Measurements from ENCODE around the gene AMZ2.
"Not testable (repeated sequence)": the region's sequence is repeated elsewhere in the genome, so short reads cannot be mapped to it uniquely, and the experiment has no call there.

Gene AMZ2

DNA sequence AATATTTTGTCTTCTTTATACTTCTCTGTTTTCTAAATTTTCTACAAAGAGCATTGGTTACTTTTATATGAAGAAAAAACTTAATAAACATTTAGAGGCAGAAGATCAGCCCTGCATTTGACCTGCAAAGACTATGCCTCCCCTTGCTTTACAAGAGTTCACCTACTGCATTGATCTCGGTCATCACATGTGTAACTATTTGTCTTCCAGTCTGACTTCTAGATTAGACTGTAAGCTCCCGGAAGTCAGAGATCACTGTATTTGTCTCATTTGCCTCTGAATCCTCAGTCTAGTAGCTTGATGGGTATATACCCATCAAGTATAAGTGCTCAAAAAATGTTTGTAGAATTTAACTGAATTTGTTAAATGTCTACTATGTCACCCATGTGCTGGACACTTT, 27.7 kb upstream of the AMZ2 start:
- not testable (repeated sequence) for DNase-seq (ENCODE audit: low spot score)

DNA sequence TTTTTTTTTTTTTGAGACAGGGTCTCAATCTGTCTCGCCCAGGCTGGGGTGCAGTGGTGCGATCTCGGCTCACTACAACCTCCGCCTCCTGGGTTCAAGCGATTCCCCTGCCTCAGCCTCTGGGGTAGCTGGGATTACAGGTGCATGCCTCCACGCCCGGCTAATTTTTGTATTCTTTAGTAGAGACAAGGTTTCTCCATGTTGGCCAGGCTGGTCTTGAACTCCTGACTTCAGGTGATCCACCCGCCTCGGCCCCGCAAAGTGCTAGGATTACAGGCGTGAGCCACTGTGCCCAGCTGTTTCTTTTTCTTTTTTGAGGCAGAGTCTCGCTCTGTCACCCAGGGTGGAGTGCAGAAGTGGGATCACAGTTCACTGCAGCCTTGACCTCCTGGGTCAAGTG, 27.1 kb upstream of the AMZ2 start:
- DNase-seq (ENCODE audit: low spot score), result not testable (repeated sequence)

DNA sequence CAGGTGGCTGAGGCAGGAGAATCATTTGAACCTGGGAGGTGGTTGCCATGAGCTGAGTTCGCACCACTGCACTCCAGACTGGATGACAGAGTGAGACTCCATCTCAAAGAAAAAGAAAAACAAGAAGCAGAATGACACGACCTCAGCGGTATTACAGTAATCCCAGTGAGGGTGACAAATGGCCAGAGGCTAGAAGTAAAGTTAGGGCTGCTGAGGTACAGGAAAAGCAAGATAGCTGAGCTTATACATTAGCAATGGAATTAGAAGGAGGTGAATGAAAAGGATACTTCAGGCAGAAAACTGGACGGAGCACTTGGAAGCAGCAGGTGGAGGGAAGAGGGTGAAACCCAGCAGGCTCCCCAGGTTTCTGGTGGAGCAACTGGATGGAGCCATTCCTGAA, 26.1 kb upstream of the AMZ2 start:
- no peak for DNase-seq (ENCODE audit: low spot score)

DNA sequence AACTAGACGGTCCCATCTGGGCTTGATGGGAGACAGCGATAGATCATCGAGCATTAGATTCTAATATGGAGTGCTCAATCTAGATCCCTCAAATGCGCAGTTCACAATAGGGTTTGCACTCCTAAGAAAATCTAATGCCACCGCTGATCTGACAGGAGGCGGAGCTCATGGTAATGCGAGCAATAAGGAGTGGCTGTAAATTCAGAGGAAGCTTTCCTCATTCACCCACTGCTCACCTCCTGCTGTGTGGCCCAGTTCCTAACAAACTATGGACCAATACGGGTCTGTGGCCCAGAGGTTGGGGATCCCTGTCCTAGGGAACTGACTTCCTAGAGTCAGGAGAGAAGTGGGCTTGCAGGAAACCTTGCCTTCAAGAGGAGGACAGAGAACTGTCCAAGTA, 25.2 kb upstream of the AMZ2 start:
- DNase-seq (ENCODE audit: low spot score), result no peak

DNA sequence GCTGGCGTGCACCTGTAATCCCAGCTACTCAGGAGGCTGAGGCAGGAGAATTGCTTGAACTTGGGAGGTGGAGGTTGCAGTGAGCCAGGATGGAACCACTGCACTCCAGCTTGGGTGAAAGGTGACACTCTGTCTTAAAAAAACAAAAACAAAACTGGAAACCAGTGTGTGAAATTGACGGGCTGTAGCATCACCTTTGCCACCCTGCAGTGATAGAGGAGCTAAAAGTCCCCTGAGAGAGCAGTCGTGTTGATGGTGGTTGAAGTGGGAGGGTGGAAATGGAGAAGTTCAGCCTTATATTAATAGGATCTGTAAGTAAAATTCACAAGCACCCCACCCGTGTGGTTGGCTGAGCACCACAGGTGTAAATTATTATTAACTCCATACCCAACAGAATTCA, 22.8 kb upstream of the AMZ2 start:
- DNase-seq (ENCODE audit: low spot score), result not testable (repeated sequence)

DNA sequence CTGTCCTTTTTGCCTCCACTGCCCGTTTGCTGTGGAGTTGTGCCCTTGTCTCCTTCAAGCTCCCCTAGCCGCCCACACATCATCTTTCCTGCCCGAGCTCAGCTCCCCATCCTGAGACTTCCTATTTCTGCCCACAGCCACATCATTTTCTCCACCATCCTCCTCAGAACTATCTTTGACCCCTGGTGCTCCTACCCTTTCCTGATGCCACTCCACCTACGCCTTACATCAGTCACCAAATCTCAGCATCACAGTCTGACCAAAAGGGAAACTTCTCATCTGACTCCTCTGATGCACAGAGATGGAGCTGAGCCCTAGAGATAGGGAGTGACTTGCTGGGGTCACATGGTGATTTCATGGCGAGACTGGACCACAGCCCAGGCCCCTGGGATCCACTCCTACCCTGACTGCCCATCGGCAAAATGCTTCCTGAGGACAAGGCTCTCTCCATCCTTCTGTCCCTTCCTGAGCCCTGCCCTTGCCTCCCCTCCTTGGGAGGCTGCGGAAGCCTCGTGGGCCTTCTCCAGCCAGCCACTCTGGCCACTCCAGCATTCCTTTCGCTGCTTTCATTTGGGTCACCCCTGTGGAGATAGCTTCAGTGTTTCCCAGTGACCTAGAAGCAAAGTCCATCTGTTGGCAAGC, 19.7 kb upstream of the AMZ2 start:
- not testable (repeated sequence) for DNase-seq (ENCODE audit: low spot score)

DNA sequence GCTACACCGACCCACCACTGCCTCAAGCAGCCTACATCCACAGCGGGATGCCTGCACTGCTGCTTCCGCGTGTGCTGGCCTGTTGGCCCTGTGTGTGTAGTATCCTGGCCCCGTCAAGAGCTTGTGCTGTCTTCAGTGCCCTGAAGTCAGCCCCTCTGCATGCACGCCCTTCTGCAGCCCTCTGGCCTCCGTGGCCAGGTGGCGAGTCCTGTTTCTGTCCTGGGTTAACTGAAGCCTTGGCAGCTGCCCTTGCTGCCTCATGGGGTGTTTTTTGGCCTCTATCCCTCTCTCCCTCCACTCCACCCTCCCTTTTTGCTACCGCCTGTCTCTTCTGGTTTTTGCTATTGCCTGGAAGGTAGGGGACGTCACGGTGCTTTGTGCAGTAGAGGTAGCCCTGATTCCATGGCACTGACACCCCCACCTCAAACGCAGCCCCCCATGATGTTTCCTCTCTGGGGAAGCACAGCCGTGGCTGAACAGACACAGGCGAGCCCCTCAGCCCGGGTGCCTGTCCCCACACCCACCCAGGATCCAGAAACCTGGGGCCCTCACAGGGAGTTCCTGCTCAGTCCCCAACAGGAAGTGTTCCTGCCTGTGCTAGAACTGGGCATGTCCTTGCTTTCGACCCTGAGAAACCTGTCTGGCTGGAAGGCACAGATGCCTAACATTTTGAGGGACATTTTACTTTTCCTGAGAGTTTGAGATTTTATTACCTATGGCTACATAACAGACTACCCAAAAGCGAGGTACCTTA, 18.8 kb upstream of the AMZ2 start:
- no peak for DNase-seq (ENCODE audit: low spot score)

DNA sequence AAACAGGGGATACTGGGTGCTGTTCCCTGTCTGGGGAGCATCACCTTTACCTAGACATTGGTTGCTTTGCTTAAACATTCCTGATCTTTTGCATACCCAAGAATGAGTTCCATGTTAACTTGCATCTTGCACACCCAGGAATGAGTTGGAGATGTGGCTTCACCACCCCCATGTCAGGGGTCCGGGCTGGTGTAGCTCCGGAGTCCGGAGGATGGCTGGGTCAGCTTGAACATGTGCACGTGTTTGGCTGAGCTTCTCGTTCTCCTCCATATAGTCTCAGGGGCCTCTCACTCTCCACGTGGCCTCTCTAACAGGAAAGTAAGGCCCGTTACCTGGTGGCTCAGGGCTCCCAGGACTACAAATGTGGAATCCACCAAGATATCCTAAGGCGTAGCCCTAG, 18.2 kb upstream of the AMZ2 start:
- DNase-seq (ENCODE audit: low spot score), result no peak

DNA sequence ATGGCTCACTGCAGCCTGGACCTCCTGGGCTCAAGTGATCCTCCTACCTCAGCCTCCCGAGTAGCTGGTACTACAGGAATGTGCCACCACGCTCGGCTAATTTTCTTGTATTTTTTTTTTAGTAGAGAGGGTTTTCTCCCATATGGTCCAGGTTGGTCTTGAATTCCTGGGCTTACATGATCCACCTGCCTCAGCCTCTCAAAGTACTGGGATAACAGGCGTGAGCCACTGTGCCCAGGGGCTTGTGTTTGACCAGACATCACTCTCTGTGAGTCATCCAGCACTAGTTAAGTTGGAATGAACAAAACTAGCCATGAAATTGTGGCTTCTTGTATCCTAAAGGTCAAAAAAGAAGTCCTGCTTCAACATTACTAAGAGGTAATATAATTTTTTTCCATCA, 16.7 kb upstream of the AMZ2 start:
- not testable (repeated sequence) for DNase-seq (ENCODE audit: low spot score)

DNA sequence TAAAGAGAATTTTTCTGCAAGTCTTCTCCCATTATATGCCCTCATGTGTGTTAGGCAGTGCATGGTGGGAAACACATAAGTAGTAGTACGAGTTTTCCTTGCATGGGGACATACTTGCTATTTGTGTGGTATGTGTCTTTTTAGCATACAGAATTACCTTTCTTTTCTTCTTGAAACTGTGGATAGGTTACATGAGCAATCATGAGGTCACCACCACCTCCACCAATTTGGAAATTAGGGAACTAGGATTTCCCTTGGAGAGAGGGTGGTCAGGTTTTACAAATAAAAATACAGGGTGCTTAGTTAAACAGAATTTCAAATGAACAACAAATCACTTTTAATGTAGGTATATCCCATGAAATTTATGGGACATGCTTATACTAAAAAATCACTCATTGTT, 16.3 kb upstream of the AMZ2 start:
- no peak for DNase-seq (ENCODE audit: low spot score)

DNA sequence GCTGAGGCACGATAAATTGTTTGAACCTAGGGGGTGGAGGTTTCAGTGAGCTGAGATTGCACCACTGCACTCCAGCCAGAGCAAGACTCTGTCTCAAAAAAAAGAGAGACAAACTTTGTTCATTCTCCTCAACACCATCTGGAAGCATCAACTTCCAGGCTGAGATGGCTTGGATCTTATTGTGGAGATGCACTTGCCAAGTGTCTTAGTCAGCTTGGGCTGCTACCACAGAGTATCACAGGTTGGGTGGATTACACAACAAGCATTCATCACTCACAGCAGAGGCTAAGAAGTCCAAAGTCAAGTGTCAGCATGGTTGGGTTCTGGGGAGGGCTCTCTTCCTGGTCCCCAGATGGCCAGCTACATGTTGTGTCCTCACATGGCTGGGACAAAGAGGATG, 15.1 kb upstream of the AMZ2 start:
- not testable (repeated sequence) for DNase-seq (ENCODE audit: low spot score)

DNA sequence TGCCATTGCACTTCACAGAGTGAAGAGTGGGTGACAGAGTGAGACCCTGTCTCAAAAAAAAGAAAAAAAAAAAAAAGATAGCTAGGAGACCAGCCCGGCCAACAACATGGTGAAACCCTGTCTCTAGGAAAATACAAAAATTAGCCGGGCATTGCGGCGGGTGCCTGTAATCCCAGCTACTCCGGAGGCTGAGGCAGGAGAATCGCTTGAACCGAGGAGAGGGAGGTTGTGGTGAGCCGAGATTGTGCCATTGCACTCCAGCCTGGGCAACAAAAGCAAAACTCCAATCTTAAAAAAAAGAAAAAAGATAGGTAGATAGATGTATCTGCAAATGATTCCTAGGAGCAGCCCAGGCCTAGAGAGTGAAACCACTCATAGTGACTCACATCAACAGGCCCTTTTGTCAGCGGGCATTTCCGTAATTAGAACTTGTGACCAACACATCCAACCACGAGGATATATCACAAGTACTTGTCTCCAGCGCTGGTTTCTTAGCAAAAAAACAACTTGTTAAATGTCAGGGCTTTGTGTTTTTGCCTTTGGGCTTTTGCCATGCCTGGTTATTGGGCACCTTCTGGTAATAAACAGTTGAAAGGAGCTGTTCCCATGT, 13.0 kb upstream of the AMZ2 start:
- DNase-seq (ENCODE audit: low spot score), result peak; percentile 83

DNA sequence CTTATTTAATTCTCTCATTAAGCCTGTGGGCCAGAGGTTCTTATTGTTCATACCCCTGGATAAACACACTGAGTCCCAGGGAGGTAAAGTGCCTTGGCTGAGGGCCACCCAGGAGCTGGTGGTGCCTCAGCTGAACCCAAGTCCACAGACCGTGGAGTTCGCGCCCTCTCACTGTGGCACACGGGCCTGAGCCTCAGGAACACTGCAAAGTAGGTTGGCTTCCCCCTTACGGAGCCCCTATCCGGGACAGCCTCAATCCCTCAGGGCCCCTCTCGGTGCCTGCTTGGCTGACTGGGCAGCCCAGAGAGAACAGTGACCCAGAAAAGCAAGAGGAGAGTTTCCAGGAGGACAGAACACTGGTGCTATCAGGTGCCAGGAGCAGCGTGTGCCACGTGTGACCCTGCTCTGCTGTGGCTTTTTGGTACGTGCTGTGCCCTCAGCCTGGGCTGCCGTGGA, 12.5 kb upstream of the AMZ2 start:
- not testable (repeated sequence) for DNase-seq (ENCODE audit: low spot score)

DNA sequence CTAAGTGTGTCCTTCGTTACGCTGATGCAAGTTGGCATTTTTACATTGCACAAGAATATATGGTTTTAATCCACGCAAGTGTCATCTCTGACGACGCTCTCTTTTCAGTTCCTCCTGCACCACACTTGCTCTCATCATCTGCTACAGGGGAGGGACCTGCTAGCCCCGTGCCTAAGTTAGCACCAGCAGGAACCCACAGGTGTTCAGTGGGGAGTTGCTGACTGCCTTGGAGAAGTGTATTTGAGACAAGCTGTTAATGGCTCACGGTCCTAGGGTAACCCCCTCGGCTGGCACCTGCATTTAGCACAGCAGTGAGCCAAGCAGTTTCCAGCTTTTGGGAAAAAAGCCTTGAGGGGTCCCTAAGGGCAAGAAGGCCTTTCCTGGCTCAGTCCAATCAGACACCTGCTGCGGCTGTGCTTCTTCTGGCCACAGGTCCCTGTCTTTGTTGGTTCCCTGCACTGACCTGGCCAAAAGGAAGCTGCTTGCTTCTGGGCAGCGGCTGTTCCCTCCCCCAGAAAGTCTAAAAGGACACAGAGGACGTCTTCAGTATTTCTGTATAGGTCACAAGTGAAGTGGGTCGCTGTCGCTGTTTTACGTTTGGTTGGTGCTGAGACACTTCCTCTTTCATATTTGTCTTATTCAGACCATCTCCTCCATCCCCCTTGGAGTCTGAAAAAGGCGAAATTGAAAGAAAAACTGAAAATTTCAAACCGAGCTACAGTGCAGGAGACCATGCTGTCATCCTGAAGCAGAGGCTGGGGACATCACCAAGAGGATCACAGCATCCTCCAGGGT, 10.3 kb upstream of the AMZ2 start:
- peak; percentile 67 for DNase-seq (ENCODE audit: low spot score)

DNA sequence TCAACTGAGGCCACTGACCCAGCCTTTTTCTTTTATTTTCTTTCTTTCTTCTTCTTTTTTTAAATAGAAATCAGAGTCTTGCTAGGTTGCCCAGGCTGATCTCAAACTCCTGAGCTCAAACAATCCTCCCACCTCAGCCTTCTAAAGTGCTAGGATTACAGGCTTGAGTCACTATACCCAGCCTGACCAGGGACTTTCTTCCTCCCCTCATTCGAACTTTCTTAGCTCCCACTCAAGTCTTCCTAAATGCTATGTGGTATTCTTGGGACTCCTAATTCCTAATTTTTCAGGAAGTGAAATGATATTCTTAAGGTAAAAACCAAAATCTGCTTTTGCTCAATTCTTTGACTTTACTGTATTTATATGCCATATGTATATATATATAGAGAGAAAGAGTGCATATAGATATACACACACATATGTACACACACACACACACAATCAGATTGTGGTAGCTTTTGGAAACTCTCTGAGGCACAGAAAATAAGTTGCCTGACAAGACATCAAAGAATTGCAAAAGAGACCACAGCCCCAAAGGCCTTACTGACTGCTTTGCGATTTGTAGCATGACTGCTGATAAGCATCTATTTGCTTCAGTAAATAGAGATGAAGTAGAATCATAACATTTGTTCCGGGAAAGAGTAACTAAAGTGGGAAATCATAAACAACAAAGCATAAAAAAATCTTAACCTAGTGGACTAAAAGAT, 9.5 kb upstream of the AMZ2 start:
- DNase-seq (ENCODE audit: low spot score), result peak; percentile 77

DNA sequence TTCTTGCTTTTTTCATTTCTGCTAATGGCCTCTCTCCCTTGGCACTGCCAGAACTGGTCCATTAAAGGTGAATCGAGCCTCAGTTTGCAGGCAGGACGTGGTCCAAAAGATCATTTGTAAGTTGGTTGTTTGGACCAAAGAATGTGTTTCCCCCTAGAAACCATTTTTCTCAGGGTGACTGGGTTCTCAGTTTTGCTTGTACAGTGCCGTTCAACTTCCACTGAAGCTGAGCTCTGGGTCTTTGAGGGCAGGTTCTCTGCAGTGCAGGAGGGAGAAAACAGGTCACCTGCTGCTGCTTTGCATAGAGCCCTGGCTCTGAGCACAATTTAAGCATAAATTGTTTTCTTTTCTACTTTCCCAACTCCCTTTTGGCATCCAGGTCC, 9.0 kb upstream of the AMZ2 start:
- peak; percentile 38 for DNase-seq (ENCODE audit: low spot score)

DNA sequence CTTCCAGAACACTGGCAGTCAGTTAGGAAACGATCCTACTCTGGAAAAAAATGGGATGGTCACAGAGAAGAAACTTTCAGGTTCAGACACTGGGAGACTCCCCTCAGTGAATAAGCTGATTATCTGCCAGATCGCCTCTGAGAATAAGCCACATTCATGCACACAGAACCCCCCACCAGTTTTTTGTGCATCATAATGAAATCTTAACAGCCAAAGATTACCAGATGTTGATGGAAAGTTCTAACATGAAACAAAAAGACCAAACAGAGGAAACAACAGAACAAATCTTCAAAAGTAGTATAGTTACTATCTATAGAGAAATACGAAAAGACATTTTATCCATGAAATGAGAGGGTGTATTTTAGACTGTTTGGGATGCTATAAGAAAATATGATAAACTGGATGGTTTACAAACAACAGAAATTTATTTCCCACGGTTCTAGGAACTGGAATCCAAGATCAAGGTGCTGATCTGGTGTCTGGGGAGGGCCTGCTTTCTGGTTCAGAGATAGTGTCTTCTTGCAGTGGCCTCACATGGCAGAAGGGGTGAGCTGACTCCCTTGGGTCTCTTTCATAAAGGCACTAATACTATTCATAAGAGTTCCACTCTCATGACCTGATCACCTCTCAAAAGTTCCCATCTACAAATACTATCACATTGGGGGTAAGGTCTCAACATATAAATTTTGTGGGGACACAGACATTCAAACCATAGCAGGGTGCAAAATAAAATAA, 8.0 kb upstream of the AMZ2 start:
- DNase-seq (ENCODE audit: low spot score), result no peak

DNA sequence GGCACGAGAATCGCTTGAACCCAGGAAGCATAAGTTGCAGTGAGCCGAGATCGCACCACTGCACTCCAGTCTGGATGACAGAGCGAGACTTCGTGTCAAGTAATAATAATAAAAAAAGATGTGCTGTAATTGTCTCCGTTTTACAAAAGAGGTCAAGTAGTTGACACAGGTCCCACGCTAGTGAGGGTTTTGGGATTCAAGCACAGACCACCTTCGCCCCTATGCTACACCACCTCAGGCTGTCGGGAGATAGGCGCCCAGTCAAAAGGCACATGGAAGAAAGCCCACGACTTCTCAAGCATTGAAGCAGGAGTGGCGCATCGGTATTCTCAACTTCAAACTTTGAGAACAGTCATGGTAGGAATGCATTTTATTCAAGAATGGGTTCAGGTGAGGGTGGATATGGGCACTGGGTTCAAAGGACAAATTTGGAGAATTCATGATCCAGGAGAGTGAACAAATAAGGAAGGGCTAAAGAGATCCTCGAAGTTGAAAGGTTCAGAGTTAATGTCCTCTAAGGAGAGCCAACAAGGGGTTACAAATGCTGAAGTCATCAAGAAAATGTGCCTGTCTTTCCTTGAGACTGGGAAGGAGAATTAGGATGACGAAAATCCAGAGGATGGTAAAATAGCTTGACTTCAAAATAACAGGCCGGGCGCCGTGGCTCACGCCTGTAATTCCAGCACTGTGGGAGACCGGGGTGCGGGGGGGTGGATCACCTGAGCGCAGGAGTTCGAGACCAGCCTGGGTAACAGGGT, 1.4 kb upstream of the AMZ2 start:
- no peak for DNase-seq (ENCODE audit: low spot score)

DNA sequence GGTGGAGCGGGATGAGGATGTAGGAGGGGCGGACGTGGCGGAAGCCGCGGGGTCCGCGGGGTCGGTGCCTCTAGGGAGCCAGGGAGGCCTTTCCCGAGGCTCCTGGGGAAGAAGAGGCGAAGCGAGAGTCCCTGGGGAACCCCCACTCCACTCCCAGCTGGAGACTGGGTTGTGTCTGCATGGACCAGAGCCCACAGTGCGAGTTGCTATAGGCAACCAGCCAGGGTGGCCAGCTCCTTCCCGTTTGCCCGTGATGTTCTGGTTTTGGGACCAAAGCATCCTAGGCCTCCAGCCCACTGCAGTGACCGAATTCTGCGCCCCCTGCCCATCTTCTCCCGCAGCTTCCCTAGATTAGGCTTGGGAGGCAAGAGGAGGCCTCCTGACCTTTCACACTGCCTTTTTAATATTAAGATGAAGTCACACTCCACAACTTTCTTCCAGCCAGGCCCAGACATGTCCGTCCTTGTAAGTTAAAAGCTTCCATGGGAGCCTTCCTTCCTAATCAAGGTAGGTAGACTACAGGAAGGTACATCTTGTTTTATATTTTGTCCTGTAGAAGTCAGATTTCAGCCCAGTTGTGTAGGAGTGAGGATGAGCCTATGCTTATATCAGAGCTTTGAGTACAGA, 469 bp downstream of the AMZ2 start:
- no peak for DNase-seq (ENCODE audit: low spot score)

DNA sequence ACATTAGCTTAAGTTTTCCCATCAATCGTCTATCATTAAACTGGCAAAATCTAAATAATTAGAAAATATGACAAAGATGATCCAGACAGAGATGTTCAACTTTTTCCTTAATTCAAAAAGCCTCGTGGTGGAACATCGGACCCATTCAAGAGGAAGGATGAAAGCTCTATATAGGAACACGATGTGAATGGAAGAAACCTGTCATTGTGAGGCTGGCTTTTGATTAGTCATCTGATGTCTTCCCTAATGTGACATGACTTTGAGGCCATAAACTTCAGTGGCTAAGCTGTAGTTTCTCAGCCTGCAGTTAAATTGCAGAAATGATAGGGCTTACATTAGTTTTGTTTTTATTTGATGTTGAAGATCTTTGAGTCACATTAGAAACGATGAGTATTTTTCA, 1.0 kb downstream of the AMZ2 start:
- DNase-seq (ENCODE audit: low spot score), result peak; percentile 61

All from CD4-positive, alpha-beta T cell treated with Interleukin-15 for 4 hours (primary cell).